Retinal pigment epithelial cell (primary cell): ENCODE measurements around the gene GRIN1.
"Not testable (repeated sequence)": the region's sequence is repeated elsewhere in the genome, so short reads cannot be mapped to it uniquely, and the experiment has no call there.

Experiments
- DNase-seq: peaks from one replicate; pipeline ENCODE4 v3.0.0-alpha.2; 2010; ENCODE audit warnings: low read depth
- H3K4me3 ChIP-seq: 2 replicates; pipeline ENCODE4 v1.5.1; 2011; ENCODE audit warnings: mild to moderate bottlenecking, low read length, control low read depth, moderate library complexity
- TF ChIP-seq, protein P1 (sequence below): conservative IDR thresholded peaks from 2 replicates; pipeline ENCODE4 v1.5.1; 2011; ENCODE audit warnings: low read depth, low read length, control low read depth, inconsistent platforms

GRIN1 gene

DNA sequence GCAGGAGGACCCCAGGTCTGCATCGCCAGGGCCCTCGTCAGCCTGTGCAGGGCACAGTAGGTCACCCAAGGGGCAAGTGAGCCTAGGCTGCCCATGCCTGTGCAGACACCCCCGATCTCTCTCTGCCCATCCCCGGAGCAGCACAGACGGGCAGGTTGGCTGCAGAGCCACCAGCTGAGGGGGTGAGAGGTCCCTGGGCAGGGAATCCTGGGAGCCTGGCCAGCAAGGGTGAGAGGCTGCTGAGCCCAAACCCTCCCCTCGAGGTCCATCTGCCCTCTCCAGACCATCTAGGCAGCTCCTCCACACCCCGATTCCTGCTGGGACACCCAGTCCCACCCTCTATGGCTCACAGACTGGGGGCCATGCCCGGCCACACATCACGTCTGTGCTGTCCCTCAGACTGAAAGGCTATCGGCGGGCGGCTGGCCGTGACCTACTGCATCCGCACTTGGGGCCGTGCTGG lies 21.7 kb upstream of the GRIN1 start:
- no peak overlapping the region for H3K4me3 ChIP-seq
- TF ChIP-seq, protein P1, sequence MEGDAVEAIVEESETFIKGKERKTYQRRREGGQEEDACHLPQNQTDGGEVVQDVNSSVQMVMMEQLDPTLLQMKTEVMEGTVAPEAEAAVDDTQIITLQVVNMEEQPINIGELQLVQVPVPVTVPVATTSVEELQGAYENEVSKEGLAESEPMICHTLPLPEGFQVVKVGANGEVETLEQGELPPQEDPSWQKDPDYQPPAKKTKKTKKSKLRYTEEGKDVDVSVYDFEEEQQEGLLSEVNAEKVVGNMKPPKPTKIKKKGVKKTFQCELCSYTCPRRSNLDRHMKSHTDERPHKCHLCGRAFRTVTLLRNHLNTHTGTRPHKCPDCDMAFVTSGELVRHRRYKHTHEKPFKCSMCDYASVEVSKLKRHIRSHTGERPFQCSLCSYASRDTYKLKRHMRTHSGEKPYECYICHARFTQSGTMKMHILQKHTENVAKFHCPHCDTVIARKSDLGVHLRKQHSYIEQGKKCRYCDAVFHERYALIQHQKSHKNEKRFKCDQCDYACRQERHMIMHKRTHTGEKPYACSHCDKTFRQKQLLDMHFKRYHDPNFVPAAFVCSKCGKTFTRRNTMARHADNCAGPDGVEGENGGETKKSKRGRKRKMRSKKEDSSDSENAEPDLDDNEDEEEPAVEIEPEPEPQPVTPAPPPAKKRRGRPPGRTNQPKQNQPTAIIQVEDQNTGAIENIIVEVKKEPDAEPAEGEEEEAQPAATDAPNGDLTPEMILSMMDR, result no peak
- DNase-seq, result no peak

DNA sequence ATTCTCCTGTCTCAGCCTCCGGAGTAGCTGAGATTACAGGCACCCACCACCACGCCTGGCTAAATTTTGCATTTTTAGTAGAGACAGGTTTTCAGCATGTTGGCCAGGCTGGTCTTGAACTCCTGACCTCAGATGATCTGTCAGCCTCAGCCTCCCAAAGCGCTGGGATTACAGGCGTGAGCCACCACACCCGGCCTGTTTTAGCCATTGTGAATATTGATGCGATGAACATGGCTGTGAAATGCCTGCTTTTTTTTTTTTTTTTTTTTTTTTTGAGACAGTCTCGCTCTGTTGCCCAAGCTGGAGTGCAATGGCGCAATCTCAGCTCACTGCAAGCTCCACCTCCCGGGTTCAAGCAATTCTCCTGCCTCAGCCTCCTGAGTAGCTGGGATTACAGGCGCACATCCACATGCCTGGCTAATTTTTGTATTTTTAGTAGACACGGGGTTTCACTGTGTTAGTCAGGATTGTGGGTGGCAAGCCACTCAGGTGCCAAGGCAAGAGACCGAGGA lies 20.8 kb upstream of the GRIN1 start:
- not testable (repeated sequence) for DNase-seq, H3K4me3 ChIP-seq

DNA sequence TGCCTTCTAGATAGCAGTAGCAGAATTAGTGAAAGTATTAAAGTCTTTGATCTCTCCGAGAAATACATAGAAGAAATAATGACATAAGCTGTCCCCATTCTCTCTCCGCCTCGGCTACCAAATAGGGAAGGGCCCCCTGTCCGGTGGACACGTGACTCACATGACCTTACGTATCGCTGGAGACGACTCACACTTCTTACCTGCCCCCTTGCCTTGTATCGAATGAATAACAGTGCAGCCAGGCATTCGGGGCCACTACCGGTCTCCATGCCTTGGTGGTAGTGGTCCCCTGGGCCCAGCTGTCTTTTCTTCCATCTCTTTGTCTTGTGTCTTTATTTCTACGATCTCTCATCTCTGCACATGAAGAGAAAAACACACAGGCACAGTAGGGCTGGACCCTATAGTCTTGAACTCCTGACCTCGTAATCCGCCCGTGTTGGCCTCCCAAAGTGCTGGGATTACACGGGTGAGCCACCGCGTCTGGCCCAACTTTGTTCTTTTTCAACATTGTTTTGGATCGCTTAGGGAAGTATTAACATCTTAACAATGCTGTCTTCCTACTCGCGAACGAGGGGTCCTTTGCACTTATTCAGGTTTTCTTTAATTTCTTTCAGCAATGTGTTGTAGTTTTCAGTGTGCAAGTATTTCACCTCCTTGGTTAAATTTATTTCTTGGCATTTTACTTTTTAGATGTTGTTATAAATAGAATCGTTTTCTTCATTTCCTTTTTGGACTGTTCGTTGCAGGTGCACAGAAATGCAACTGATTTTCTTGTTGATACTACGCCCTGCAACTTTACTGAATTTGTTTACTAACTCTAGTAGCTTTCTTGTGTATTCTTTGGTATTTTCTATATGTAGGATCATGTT lies 16.8 kb upstream of the GRIN1 start:
- H3K4me3 ChIP-seq, result not testable (repeated sequence)

DNA sequence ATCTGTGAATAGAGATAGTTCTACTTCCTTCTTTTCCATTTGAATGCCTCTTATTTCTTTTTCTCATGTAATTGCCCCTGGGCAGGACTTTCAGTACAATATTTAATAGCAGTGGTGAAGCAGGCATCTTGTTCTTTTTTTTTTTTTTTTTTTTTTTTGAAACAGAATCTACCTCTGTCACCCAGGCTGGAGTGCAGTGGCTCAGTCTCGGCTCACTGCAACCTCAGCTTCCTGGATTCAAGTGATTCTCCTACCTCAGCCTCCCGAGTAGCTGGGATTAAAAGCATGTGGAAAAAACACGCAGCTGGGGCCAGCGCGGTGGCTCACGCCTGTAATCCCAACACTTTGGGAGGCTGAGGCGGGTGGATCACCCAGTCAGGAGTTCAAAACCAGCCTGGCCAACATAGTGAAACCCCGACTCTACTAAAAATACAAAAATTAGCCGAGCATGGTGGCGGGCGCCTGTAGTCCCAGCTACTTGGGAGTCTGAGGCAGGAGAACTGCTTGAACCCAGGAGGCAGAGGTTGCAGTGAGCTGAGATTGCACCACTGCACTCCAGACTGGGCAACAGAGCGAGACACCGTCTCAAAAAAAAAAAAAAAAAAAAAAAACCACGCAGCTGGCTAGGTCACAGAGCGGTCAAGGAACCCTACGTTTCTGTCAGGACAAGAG lies 16.0 kb upstream of the GRIN1 start:
- not testable (repeated sequence) for H3K4me3 ChIP-seq, DNase-seq

More for the DNA sequence above, 16.8 kb upstream of the GRIN1 start:
- DNase-seq, result not testable (repeated sequence)

DNA sequence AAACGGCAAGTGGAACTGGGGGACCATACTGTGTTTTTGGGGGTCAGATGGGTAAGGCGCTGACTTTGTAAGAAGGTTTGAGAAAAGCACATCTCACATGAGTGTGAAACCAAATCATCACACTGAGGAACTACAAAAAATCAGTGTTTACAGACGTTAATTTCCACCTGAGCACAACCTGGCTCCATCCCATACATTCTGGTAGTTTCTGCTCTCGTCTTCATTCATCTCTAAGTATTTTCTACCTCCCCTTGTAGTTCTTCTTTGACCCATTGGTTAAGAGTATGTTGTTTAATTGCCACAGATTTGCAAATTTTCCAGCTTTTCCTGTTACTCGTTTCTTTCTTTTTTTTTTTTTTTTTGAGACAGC lies 15.5 kb upstream of the GRIN1 start:
- TF ChIP-seq, protein P1, result no peak
- no peak for DNase-seq
- no peak overlapping the region for H3K4me3 ChIP-seq

DNA sequence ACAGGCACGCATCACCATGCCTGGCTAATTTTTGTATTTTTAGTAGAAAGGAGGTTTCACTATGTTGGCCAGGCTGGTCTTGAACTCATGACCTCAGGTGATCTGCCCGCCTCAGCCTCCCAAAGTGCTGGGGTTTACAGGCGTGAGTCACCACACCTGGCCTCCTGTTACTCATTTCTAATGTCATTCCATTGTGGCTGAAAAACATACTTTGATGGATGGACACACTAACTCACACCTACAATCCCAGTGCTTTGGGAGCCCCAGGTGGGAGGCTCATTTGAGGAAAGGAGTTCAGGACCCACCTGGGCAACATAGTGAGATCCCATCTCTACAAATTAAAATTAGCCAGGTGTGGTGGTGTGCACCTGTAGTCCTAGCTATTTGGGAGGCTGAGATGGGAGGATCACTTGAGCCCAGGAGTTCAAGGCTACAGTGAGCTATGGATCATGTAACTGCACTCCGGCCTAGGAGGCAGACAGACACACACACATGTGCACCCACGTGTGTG lies 14.9 kb upstream of the GRIN1 start:
- DNase-seq, result not testable (repeated sequence)

DNA sequence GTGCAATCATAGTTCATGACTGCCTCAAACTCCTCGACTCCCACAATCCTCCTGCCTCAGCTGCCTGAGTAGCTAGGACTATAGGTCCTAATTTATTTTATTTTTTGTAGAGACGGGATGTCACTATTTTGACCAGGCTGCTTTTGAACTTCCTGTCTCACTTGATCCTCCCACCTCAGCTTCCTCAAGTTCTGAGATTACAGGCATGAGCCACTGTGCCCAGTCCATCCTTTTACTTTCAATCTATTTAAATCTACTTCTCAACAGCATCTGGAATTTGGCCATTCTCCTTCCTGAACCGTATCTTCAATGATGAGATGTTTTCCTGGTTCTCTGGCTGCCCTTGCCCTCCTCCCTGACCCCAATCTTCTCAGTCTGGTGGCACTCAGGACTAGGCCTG lies 12.2 kb upstream of the GRIN1 start:
- no peak for DNase-seq
- TF ChIP-seq, protein P1, result no peak
- no peak overlapping the region for H3K4me3 ChIP-seq

More for the DNA sequence above, 14.9 kb upstream of the GRIN1 start:
- not testable (repeated sequence) for H3K4me3 ChIP-seq

DNA sequence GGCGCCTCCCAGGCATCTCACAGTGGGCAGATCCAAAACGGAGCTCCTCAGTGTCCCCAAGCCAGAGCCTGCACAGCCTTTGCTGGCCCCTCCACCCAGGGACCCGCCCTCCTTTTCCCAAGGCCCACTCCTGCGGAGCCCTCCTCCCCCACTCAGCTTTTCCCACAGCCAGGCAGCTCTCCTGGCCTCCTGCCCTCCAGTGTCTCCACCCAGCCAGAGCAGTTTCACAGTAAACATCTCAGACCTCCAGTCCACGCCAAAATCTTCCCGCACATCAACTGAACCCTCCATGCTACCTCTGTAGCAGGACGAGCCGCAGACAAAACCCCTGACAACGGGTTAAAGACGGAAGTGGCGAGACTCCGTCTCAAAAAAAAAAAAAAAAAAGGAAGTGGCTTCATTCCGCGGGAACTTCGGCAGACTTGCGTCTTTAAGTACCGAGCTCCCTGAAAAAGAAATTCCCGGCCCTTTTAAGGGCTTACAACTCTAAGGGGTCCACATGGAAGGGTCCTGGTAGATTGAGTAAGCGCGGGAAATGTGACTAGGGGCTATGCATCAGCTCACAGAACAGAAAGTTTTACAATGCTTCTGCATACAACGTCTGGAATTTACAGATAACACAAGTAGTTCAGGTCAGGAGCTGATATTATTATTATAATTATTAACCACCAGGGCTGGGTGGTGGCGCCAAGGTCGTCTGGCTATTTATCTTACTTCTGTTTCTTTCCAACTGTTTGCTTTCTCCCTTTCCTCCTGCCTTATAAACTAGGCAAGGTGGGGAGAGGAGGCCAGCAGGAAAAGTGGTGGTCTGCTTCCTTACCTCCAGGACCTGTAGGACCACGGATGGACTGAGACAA lies 11.4 kb upstream of the GRIN1 start:
- DNase-seq, result no peak

More for the DNA sequence above, 11.4 kb upstream of the GRIN1 start:
- TF ChIP-seq, protein P1, result no peak
- H3K4me3 ChIP-seq, result no peak overlapping the region
